Thoracic aorta (tissue), 2 donors: Measurements from ENCODE around the gene STK4. TPM values are rescaled to one million over a fixed set of nuclear protein-coding genes. Genes with fewer than 3 reads are reported as not detected.

Experiments
- ATAC-seq: fragments of 150-250 bp; one replicate; pipeline ENCODE4 v1.8.0; 2017; ENCODE audit warnings: low read depth; ENCODE audit not compliant: insufficient number of reproducible peaks, low FRiP score
- DNase-seq: peaks from one replicate; pipeline ENCODE4 v3.0.0-alpha.2; 2020; ENCODE audit warnings: low spot score
- H3K27ac ChIP-seq, 2 donors: fragments of 200-600 bp; sonication (generic); 1 replicate in 1 of 2; 2 replicates in 1 of 2; pipeline ENCODE4 v1.5.1; 2016; ENCODE audit warnings: mild to moderate bottlenecking in 2 of 2, moderate library complexity in 2 of 2
- H3K27me3 ChIP-seq: fragments of 200-600 bp; sonication (generic); replicated peaks from 2 replicates; pipeline ENCODE4 v1.6.0; 2016; ENCODE audit warnings: mild to moderate bottlenecking; ENCODE audit not compliant: insufficient read depth
- H3K36me3 ChIP-seq: fragments of 200-600 bp; sonication (generic); one replicate; pipeline ENCODE4 v1.5.1; 2016
- H3K4me1 ChIP-seq, 2 donors: fragments of 200-600 bp; sonication (generic); 1 replicate in 1 of 2; 2 replicates in 1 of 2; pipeline versions ENCODE4 v1.5.1 to v1.6.0; 2016; ENCODE audit warnings: low read depth in 2 of 2, mild to moderate bottlenecking in 1 of 2; ENCODE audit not compliant: control insufficient read depth in 1 of 2
- H3K4me3 ChIP-seq: fragments of 200-600 bp; sonication (generic); 2 replicates; pipeline ENCODE4 v1.5.1; 2016; ENCODE audit warnings: mild to moderate bottlenecking
- H3K9me3 ChIP-seq: fragments of 200-600 bp; sonication (generic); 2 replicates; pipeline ENCODE4 v1.5.1; 2016
- CTCF ChIP-seq: fragments of 200-600 bp; sonication (generic); IDR thresholded peaks from one replicate; pipeline ENCODE4 v1.5.1; 2019; ENCODE audit warnings: antibody characterized with exemption
- total RNA-seq, 2 donors: library from RNA; depleted of rRNA; stranded (reverse); fragments of >200 nt; gene quantifications; one replicate each; pipeline versions ENCODE4 v1.1.0 to v1.2.3, GENCODE V29; 2016

The STK4 gene
- total RNA-seq, 2 donors from 2014 or later = 30.3 to 47.9 TPM

DNA sequence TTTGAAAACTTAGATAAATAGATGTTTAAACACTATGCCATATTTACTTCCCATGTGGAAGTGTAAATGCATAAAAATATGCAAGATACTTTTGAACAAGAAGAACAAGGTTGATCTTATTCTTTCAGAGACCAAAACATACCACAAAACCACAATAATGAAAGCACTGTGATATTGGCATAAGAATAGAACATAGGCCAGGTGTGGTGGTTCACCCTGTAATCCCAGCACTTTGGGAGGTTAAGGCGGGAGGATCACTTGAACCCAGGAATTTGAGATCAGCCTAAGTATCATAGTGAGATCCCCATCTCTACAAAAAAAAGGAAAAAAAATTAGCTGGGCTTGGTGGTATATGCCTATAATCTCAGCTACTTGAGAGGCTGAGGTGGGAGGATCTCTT is 68.1 kb downstream of the STK4 start:
- Histone ChIP-seq H3K36me3 (no peaks in the 10 kb centered on the region), H3K4me1 (peaks cover 12 to 14% of the 10 kb centered on the region in 2 donors), H3K27me3 (no peaks in the 10 kb centered on the region), H3K4me3 (no peak overlapping the region), H3K9me3 (no peaks in the 10 kb centered on the region), H3K27ac (no peak overlapping the region)
- TF ChIP-seq CTCF = no peak
- ATAC-seq = no peak
- no peak for DNase-seq

GRCh38 chr20:45036044-45036755 is 69.9 kb downstream of the STK4 start:
- Histone ChIP-seq H3K9me3 (no peaks in the 10 kb centered on the region), H3K27me3 (no peaks in the 10 kb centered on the region), H3K4me1 (peaks cover 12 to 14% of the 10 kb centered on the region in 2 donors), H3K4me3 (no peak overlapping the region), H3K36me3 (no peaks in the 10 kb centered on the region), H3K27ac (no peak overlapping the region)
- no peak for TF ChIP-seq CTCF
- DNase-seq = no peak
- no peak for ATAC-seq

GRCh38 chr20:45037050-45037449 is 70.7 kb downstream of the STK4 start:
- Histone ChIP-seq H3K4me3 (no peak overlapping the region), H3K36me3 (no peaks in the 10 kb centered on the region), H3K27me3 (no peaks in the 10 kb centered on the region), H3K27ac (no peak overlapping the region), H3K9me3 (no peaks in the 10 kb centered on the region), H3K4me1 (peaks cover 12 to 14% of the 10 kb centered on the region in 2 donors)
- DNase-seq (no peak), ATAC-seq (no peak)
- no peak for TF ChIP-seq CTCF

GRCh38 chr20:45037635-45038034 is 71.3 kb downstream of the STK4 start:
- no peaks in the 10 kb centered on the region for H3K27me3 ChIP-seq
- TF ChIP-seq CTCF = no peak
- no peak for ATAC-seq
- no peak for DNase-seq
- H3K27ac ChIP-seq = no peak overlapping the region
- H3K4me1 ChIP-seq = peaks cover 12 to 14% of the 10 kb centered on the region in 2 donors
- H3K4me3 ChIP-seq = no peak overlapping the region
- no peaks in the 10 kb centered on the region for H3K9me3 ChIP-seq
- no peaks in the 10 kb centered on the region for H3K36me3 ChIP-seq

DNA sequence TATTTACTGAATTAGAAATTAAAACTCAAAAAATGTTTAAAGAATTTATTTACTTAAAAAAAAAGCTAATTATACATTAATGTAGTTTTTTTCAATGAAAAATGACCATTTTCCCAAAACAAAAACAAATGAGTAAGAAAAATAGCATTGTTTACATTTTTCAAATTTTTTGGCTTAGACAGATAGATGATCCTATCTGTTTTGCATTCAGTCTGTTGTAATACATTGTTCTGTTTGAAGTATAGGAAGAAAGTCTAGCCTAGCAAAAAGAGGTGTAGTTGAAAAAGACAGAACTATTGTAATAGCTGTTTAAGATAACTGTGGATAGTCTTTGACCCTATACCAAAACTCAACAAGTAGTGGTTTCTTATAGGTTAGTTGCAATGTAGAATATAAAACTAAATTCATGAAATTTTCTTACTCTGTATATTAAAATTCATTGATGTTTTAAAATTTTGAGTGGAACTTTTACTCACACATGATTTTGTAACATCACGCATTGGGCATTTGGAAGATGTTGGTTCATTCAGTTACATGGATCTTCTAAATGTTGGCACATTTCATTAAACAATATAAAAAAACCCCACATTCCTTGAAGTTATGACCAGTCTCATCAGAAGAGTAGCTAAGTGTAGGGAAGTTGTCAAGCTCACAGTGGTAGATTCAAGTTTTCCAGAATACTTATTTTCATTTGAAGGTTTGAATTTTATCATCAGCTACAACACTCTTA is 72.6 kb downstream of the STK4 start:
- H3K4me3 ChIP-seq = no peak overlapping the region
- no peaks in the 10 kb centered on the region for H3K36me3 ChIP-seq
- no peaks in the 10 kb centered on the region for H3K9me3 ChIP-seq
- no peak overlapping the region for H3K27ac ChIP-seq
- TF ChIP-seq CTCF = no peak
- peaks cover 12 to 14% of the 10 kb centered on the region in 2 donors for H3K4me1 ChIP-seq
- H3K27me3 ChIP-seq = no peaks in the 10 kb centered on the region
- ATAC-seq = no peak
- no peak for DNase-seq
